ENCODE data around the gene C4orf50.
"Not testable (repeated sequence)": the region's sequence is repeated elsewhere in the genome, so short reads cannot be mapped to it uniquely, and the experiment has no call there.

The C4orf50 gene

DNA sequence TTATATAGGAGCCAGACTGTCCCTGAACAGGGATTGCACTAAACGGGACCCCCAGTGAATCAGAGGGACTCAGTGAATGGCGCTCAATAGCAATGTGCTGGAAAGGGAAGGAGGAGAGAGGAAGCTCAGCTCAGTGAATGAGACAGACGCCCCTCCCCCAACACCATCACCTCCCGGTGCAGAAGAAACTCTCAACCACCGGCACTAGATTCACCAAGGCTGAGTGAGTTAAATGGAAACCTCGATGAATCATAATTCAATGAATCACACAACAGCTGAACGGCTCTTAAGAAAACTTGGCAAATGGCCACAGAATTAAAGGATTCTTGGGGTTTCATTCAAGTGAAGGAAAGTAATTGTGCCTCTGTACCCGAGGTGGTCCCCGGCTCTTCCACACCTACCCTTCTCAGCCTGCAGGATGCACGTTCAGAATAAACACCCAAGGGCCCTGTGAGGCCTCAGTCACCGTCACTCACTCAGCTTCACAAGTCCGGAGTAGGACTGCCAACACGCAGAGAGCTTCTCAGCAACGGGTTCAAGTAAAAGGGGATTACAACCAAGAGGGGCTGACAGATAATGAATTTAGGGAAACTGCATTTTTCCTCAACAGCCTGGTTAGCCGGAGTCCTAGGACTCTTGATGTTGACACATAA lies 154.6 kb downstream of the C4orf50 start:
- no peak for DNase-seq (ENCODE audit: low read depth, low spot score)

DNA sequence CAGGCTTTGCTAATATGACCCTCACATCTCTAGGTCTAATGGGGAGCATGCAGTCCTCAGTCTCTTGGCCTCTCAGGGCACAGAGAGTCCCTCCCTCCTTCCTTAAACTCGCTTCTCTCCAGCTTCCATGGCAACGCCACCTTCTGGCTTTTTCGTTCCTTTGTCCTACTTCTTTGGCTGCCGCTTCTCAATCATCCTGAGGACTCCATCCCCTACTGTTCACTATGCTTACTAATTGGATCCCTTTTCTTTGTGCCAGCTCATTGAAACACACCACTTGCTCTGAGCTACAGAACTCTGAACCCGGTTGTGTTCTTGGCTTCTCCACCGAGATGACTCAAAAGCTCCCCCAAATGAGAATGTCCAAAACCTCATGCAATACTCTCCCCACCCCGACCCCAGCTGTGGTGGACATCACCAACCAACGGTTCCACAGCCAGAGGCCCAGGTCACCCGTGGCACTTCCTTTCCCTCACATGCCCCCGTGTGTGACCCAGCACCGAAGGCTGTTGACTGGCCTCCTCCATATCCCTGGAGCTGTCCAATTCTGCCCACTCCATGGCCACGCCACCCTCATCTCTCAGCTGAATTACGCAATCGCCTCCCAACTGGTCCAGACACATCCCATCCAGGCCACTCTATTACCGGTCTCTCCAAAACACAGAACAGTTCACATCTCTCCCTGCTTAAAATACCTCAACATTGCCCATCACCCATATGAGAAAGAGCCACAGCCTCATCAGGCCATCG lies 160.0 kb downstream of the C4orf50 start:
- DNase-seq (ENCODE audit: low read depth, low spot score), result no peak

DNA sequence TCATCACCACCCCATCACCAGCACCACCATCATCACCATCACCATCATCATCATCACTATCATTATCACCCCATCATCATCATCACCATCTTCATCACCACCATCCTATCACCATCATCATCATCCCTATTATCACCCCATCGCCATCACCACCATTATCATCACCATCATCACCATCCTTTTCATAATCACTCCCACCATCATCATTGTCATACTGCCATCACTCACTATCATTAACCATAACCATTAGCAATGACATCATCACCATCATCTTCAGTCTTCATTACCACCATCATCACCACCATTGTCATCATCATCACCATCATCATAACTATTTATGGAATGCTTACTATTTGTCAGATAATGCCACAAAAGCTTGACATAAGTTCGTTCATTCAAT lies 161.0 kb downstream of the C4orf50 start:
- no peak for DNase-seq (ENCODE audit: low read depth, low spot score)

DNA sequence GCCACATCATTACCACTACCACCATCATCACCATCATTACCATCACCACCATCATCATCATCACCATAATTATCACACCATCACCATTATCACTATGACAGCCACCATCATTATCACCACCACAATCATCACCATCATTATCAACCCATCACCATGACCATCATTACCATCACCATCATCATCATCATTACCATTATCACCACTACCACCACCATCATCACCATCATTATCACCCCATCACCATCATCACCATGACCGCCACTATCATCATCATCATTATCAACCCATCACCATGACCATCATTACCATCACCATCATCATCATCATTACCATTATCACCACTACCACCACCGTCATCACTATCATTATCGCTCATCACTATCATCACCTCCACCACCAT lies 161.9 kb downstream of the C4orf50 start:
- not testable (repeated sequence) for DNase-seq (ENCODE audit: low read depth, low spot score)

DNA sequence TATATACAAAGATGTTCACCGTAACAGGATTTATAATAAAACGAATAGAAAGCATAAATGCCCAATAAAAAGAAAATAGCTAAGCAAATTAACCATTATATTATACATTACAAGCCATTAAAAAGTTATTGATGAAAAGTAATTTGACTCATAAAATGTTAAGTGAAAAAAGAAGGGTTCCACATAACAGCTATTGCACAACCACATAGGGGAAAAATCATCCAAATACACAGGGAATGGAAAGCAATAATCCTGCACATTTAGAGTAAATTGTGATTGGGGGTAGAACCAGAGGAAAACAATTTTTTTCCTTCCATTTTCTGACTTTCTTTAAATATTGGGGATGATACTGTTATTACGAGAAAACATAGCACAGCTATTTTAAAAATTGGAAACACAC lies 163.3 kb downstream of the C4orf50 start:
- no peak for DNase-seq (ENCODE audit: low read depth, low spot score)

DNA sequence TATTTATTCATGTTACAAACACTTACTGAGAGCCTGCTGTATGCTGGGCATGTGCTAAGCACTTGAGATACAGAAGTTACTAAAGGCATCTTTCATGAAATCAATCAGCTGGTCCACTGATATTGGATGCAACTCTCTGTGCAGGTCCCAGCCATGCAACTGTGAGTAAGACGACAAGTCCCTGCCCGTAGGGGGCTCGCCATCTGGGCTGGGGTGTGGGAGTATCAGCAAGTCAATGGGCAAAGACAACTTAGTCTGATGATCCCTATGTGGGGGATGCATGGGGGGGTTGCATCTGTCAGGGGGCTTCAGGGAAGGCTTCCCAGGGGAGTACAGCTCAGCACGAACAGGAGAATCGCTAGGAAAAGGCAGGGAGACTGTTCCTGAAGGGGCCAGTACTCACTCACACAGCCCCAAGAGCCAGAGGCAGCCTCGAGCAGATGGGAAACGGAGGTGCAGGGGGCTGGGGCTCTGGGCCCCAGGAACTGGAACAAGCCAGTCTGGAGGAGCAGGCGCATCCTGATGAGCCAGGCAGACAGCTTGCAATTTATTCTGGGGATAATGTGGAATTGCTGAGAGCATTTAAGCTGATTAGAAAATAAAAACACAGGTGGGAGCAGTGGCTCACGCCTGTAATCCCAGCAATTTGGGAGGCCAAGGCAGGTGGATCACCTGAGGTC lies 165.6 kb downstream of the C4orf50 start:
- DNase-seq (ENCODE audit: low read depth, low spot score), result no peak

DNA sequence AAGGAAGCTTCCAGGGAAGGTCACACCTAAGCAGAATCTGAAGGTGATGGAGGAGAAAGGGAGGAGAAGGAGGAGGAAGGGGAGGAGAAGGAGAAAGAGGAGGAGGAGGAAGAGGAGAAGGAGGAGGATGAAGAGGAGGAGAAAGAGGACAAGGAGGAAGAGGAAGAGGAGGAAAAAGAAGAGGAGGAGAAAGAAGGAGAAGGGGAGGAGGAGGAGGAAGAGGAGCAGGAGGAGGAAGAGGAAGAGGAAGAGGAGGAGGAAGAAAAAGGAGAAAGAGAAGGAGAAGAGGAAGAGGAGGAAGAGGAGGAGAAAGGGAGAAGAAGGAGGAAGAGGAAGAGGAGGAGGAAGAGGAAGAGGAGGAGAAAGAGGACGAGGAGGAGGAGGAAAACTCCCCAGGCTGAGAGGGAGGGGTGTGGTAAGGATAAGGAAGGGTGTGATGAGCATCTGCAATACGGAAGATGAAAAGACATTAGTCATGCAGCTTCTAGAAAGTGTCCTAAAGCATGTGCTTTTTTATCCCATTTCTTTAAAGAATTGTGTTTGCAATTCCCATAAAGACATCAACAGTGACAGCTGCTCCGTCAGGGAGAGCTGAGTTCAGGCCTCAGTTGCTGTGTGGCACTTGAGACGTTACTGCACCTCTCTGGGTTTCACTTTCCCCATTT lies 166.5 kb downstream of the C4orf50 start:
- no peak for DNase-seq (ENCODE audit: low read depth, low spot score)
